Measurements from ENCODE around the gene ATP2B2.

- TF ChIP-seq CTCF (IDR thresholded peaks at IDR 0.05; ENCODE audit: borderline replicate concordance, extremely low read depth, low read length, poor library complexity, severe bottlenecking) (no peak), EZH2 (IDR thresholded peaks at IDR 0.05; ENCODE audit: borderline replicate concordance, low read depth, low read length, severe bottlenecking) (no peak)
Measured at GRCh38 chr3:10505050-10505790, at the start of gene ATP2B2.
